NCI-H2196 treated with DMSO at 0.1 percent for 48 hours (cell line): ENCODE results near the gene CTPS2.
"Not testable (repeated sequence)": the region's sequence is repeated elsewhere in the genome, so short reads cannot be mapped to it uniquely, and the experiment has no call there.

Source experiments
- DNase-seq: peaks from one replicate; lab custom pipeline; 2025; ENCODE audit not compliant: unreplicated experiment; lab: John Stamatoyannopoulos, UW

Gene CTPS2

DNA sequence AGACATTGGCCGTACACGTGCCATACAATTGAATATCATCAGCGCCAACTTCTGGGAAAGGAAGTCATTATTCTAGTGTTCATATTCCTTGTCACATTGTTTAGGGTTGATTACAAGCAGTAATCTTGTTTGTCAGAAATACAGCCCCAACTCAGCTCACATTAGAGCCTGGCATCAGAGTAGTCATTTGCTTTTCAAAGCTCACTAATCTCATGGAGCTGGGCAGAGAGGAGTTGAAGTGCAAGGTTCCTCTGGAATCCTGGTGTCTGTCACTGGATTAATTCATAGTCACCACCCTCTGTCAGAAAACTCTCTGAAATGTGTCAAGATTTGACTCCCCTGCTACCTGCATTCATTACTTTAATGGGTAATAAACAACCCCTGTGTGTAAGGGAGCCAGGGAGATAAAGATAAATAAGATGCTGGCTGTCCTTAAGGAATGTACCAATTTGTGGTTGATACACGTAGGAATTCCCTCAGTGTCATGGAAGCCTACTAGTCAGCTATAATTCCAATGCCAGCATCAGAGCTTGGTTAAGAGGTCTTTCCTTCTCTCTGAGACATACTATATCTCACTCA is 106.2 kb downstream of the CTPS2 start:
- DNase-seq = no peak

DNA sequence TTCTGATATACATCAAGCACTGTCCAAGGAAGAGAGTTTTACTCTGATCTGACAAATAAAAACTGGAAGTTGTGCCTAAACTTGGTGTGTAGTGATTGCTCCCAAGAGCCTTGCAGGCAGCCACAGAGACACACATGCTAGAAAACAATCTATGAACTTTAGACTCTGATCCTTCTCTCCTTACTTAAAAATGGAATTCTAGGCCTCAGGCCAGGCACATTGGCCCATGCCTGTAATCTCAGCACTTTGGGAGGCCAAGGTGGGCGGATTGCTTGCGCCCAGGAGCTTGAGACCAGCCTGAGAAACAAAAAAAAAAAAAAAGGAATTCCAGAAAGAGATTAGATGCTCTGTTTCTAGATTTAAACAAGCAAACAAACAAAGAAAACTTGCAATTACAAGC is 108.1 kb downstream of the CTPS2 start:
- DNase-seq = no peak

DNA sequence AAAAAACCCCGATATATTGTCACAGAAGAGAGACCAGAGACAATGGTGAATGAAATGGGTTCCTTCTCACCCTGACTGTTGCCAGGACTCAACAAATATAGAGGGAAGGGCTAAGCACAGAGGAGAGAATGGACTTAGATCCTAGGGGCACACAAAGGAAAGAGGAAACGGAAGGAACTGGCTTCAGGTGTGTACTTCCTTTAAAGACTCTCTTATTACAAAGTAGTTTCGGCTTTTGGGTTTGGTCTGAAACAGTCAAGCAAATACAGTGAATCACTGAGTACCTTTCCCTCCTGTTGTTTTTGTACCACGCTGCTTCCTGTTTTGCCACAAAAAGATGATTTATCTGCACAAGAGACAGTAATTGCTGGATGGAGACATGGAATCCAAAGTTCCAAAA is 108.6 kb downstream of the CTPS2 start:
- DNase-seq = no peak

DNA sequence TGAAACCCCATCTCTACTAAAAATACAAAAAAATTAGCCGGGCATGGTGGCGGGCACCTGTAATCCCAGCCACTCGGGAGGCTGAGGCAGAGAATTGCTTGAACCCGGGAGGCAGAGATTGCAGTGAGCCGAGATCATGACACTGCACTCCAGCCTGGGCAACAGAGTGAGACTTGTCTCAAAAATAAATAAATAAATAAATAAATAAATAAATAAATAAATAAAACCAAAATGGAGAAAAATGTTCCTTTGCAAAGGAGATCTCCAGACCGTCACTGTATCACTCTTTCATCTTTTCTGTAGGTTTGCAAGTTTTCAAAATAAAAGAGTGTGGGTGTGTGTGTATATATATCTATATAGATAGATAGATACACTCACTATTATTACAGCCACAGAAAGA is 109.2 kb downstream of the CTPS2 start:
- DNase-seq = not testable (repeated sequence)

DNA sequence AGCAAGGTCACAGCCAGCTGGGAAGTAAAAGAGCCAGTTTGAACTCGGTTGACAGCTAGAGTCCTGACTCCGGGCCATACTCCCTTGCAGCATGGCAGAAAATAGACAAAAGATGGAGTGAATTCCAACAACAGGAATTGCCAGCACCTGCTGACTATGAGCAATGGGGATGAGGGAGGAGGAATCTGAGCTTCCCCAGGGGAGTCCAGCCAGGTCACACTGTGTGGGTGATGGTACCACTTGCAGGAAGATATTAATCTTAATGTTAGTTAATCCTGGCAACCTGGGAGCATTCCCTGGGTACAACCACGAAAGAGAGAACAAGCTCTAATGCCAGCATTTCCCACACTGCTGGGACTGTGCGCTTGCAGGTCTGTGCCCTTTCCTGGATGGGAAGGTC is 110.6 kb downstream of the CTPS2 start:
- no peak for DNase-seq

DNA sequence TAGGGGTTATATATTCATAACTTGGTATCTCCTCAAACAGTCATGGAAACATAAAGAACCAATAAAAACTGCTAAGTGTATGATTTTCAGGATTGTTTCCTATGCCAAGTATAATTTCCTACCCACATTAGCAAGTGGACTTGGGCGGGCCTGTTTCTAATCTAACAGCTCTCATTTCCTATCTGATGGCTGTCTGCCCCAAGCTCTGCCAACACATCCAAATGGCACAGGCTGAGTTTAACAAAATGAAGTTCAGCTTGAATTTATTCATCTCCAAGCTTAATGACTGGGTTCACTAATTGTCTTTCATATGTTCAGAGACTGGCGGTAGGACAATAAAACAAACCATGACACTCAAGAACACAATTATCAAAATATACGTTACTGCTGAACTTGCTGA is 118.0 kb downstream of the CTPS2 start:
- no peak for DNase-seq

DNA sequence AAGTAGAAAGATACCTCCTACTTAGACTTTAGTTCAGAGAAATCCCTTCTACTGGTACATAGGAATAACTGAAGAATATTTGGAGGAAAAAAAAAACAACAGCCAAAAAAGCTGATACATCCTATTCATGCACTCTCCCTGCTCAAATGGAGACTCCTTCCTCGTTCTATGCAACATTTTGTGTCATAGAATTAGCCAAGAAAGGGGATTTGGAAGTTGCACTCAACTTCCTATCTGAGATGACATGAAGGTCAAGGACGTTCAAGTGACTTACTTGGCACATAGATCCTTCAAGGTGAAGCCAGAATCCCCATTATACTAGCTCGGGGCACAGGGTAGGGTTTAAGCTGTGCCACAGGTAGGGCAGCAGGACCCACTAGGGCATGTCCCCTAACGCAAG is 118.7 kb downstream of the CTPS2 start:
- no peak for DNase-seq

DNA sequence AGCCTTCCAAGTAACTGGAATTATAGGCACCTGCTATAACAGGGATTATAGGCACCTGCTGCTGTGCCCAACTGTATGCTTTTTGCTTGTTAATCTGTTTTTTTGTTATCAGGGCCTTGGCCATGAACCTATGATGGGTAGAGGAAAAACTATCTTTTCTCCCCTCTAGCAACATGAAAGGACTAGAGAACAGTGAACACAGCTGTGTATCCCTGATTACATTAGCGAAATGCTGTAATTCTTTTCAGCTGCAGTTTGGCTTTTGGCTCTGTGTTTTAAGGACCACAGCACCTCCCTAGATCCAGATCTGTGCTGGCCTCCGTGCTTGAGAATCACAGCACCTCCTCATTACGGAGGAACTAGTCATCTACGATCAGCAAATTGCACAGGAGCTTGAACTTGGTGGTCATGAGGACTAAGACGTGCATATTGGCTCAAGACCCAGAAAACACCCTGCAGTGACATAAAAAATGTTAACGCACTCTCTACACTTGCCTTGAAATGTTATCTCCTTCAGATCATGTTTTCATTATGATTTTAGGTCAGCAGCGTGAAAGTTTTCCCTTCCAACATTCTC is 120.2 kb downstream of the CTPS2 start:
- no peak for DNase-seq

DNA sequence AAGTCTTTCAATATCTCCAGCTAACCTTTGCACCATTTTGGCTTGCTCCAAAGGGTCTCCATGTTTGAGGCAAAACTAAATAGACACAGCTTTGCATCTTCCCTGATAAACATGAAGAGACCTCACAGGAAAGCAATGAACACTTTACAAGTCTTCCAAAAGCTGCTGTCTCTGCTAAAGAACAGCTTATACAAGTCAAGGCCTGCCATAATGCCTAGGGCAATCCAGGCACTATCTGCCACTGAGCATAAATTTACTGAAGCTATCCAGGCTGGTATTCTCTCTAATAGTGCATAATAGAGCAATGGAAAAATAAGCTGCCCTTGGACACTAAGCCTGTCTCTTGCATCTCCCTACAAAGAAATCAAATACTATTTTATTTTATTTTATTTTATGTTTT is 122.6 kb downstream of the CTPS2 start:
- no peak for DNase-seq

DNA sequence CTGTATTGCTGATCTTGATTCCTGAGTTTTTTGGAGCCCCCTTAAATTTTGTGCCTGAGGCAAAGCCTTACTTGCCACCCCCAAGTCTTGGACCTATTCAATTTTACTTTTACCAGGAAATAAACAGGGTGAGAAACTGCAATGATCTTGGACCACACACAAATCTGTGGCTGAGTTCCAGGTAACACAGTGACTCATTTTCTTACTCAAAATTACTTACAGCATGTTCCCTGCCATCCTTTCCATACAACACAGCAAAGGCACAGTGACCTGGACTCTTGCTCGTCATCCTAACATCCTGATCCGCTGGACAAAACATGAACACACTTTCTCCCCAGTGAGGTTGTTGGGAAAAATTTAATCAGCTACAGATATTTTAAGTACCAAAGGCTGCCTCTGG is 123.3 kb downstream of the CTPS2 start:
- no peak for DNase-seq

DNA sequence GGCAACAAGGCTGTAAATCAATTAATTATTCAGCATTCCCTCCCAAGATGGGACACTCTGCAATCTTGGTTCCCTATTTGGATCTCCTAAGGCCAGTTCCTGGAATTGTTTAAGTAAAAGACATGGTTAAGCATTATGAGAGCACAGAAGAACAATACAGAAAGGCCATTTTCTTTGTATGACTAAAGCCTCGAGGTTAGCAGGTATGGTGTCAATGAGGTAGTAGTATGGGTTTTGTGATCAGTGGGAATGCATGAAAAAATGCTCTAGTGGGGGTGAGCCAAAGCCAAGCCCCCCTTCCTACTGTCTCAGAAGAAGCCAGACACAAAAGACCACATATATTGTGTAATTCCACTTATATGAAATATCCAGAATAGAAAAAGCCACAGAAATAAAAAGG is 124.2 kb downstream of the CTPS2 start:
- no peak for DNase-seq

DNA sequence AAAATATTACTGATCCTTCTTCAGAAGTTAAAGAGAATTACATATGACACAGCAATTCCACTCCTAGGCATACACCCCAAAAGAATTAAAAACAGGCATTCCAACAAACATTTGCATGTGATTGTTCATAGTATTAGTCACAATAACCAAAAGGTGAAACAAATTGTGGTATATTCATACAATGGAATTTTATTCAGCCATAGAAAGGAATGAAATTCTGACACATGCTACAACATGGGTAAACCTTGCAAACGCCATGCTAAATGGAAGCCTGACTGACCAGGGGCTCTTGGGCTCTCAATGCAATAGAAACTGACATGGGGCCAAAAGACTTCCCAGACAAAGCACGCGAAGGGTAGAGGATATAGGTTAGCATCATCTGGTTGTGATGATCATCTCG is 124.6 kb downstream of the CTPS2 start:
- DNase-seq = no peak

DNA sequence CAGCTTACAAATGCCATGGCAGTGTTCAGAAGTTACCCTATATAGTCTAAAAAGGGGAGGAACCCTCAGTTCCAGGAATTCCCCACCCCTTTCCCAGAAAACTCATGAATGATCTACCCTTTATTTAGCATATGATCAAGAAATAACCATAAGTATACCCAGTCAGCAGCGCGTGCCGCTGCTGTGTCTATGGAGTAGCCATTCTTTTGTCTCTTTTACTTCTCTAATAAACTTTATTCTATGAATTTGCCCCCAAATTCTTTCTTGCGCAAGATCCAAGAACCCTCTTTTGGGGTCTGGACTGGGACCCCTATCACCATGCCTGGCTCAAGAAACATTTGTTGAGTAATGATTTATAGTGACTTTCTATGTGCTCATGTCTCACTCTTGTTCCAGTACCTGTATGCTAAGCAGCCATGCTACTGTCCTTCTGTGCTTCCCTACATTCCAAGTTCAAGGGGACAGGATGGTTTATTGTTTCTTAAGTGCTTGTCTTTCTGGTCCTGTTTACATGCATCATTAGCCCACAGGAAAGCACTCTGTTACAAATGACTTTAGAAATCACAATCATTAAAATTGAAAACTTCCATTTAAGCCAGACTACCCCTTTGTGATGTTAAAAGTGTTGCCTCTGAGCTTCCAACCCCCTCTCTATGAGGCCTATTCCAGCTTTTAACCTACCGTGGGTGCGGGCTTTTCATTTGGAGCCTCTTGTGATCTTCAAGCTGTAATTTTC is 125.9 kb downstream of the CTPS2 start:
- no peak for DNase-seq

DNA sequence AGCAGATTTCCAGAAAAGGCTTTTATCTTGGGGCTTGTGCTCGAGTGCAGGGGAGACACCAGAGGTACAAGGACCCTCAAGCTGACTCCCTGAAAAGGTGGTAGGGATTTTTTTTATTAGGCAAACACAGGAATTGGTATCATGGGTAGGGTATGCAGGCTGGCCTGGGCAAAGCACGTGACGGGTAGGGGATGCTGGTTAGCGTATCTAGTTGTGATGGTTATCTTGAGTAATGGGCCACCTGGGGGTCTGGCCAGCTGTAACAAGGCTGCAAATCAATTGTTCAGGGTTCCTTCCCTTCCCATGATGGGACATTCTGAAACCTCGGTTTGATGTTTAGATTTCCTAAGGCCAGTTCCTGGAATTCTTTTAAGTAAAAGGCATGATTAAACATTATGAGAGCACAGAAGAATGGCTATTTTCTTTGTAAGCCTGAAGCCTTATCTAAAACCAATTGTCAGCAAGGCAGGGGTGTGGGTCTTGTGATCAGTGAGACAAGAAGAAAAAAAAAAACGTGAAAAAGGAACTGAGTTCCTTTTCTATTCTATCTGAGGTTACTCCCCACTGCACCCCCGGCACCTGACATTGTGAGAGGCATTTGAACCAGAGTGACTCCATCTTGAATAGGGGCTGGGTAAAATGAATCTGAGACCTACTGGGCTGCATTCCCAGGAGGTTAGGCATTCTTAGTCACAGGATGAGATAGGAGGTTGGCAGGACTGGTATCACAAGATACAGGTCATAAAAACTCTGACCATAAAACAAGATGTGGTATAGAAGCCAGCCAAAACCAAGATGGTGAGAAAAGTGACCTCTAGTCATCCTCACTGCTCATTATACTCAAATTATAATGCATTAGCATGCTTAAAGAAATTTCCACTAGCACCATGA is 126.7 kb downstream of the CTPS2 start:
- no peak for DNase-seq

DNA sequence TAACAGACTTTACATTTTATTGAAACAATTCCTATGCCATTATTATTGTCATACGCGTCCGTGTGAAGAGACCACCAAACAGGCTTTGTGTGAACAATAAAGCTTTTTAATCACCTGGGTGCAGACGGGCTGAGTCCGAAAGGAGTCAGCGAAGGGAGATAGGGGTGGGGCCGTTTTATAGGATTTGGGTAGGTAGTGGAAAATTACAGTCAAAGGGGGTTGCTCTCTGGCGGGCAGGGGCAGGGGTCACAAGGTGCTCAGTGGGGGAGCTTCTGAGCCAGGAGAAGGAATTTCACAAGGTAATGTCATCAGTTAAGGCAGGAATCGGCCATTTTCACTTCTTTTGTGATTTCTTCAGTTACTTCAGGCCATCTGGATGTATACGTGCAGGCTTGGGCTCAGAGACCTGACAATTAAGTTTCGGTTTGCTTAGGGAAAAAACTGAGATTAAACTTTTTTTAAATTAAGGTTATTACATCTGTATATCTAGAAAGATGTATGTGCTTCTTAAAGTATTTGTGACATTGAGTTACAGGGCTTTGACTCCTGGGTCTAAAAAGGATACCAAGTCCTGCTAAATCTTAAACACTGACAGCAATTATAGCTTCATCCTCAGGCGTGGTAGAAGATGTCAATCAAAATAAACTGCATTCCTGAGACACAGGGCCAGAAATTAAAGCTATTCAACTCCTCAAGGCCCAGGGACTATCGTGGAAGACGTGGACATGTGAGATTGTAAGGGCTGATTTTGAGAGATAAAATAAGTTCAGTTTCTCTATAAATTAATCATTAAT is 132.3 kb downstream of the CTPS2 start:
- DNase-seq = not testable (repeated sequence)

DNA sequence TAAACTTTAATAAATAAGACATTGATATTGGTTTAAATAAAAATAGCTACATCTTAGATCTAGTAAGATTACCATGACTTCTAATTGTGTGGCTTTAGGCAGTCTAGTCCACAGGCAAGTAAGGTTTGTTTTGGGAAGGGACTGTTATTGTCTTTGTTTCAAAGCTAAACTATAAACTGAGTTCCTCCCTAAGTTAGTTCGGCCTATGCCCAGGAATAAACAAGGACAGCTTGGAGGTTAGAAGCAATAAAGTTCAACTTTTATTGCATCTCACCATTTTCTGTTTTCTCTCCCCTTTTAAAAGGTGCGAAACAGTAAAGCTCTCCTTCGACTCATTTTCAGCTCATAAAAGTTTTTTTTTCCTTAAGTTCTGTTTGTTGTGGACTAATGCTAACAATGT is 133.0 kb downstream of the CTPS2 start:
- DNase-seq = no peak

DNA sequence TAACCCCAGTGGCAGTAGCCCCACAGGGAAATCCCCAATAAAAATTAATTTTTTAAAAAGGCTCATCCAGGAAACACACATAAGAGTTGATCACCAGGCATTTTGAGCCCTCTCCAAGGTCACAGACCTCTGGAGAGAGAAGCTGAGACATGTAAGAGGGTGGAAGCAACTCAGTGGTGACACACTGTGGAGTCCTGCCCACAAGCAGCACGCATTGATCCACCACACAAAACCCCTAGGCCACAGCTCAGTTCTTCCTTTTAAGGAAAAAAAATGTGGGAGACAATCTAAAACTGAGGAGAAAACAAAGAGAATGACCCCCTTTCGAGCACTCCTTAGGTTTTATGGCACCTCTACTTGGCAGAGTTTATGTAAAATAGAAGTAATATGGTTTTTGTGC is 134.3 kb downstream of the CTPS2 start:
- no peak for DNase-seq

DNA sequence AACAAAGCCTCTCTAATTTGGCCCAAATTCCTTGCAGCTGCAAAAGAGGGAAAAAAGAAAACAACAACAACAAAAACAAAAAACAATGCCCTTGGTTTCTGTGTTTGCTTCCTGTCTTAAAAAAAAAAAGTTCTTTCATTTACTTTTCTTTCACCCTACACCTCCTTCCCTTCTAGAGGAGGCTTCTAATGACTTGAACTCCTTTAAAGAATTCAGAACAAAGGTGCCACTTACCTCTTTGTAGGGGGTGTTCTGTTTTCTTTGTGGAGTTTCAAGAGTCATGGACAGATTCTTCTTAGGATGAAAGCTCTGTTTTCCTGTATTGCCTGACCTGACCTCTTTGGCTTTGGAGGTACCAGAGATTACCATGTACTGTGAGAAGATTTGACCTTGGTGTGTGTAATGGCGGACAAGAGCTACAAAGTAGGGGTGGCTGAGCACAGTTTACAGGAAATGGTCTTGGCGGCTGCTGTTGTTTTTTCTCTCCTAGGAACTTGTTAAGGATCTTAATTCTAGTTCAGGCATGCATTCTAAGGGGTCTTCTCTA is 134.9 kb downstream of the CTPS2 start:
- DNase-seq = no peak

DNA sequence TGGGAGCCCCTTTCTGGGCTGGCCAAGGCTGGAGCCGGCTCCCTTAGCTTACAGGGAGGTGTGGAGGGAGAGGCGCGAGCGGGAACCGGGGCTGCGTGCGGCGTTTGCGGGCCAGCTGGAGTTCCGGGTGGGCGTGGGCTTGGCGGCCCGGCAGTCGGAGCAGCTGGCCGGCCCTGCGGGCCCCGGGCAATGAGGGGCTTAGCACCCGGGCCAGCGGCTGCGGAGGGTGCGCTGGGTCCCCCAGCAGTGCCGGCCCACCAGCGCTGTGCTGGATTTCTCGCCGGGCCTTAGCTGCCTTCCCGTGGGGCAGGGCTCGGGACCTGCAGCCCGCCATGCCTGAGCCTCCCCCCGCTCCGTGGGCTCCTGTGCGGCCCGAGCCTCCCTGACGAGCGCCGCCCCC is 137.1 kb downstream of the CTPS2 start:
- DNase-seq = not testable (repeated sequence)

DNA sequence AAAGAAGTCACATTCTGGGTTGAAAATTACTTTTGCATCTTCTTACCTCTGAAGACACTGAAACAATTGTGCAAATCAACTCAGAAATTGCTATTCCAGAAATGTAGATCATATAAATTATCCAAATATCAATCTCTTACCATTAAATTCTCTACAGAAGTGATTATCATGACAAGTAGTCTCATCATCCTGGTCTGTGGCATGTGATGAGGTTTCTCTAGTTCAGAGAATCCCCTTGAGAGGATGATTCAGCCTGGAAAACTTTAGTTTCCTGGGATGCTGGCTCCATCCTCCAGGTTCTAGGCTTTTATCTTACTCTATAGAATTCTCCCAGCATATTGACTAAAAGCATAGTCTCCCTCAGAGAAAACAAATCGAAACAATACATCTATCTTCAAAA is 138.7 kb downstream of the CTPS2 start:
- DNase-seq = no peak

DNA sequence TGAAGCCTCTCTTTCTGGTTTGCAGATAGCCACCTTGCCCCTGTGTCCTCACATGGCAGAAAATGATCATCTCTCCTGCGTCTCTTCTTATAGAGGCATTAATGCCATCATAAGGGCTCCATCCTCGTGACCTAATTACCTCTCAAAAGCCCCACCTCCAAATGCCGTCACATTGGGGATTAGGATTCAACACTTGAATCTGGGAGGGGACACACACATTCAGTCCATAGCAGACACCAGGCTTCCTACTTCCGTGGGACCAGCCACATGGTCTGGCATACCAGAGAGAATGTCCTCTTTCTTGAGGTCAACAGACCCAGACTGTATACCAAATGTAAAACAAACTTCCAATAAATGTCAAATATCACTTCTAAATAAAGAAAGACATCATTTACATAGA is 144.8 kb downstream of the CTPS2 start:
- DNase-seq = no peak
